NOMO-1 treated with dmso at 0.1 percent for 144 hours (cell line): ENCODE data around the gene ECEL1.
"Not testable (repeated sequence)": the region's sequence is repeated elsewhere in the genome, so short reads cannot be mapped to it uniquely, and the experiment has no call there.

Experiments
- DNase-seq: peaks from one replicate; lab custom pipeline; 2025; ENCODE audit not compliant: unreplicated experiment; lab: John Stamatoyannopoulos, UW

The ECEL1 gene

DNA sequence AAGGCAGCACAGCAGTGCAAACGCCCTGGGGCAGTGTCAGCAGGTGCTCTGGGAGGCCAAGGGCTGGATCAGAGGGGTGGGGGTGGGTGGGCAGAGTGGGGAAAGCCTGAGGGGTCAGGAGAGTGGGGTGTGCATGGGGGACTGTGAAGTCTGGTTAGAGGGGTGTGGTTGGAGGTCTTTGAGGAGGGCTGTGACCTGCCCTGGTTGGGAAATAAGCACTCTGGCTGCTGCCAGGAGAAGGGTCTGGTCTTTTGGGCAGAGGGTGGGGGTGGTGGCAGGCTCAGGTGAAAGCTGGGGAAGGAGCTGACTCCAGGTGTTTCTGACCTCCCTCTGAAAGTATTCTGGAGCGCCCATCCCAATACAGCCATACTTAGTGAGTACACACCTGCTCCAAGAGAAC lies 27.5 kb downstream of the ECEL1 start:
- no peak for DNase-seq

DNA sequence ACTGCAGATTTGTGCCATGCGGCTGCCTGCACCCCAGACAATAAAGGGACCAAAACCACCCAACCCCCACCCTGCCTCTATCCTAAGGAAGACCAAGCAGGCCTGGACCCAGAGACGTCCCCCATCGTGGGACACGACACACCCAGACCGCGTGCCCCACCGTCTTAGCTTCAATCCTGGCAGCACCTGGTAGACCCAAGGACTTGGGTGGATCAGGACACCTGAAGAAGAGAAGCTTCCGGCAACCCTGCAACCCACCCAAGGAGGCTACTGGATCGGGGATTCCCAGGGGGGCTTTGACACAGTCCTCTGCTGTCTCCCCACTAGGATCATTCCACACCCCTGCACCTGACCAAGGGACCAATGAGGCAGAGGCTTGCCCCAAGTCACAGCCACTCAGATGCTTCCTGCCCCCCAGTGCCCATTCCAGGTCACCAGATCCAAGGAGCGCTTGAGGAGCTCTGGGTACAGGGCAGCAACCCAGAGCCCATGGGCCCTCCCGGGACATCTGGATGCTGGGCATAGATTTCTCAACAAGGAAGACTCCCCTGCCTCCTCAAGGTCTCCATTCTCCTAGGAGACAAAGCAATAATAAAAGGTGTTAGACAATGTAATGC lies 28.1 kb downstream of the ECEL1 start:
- DNase-seq: no peak

DNA sequence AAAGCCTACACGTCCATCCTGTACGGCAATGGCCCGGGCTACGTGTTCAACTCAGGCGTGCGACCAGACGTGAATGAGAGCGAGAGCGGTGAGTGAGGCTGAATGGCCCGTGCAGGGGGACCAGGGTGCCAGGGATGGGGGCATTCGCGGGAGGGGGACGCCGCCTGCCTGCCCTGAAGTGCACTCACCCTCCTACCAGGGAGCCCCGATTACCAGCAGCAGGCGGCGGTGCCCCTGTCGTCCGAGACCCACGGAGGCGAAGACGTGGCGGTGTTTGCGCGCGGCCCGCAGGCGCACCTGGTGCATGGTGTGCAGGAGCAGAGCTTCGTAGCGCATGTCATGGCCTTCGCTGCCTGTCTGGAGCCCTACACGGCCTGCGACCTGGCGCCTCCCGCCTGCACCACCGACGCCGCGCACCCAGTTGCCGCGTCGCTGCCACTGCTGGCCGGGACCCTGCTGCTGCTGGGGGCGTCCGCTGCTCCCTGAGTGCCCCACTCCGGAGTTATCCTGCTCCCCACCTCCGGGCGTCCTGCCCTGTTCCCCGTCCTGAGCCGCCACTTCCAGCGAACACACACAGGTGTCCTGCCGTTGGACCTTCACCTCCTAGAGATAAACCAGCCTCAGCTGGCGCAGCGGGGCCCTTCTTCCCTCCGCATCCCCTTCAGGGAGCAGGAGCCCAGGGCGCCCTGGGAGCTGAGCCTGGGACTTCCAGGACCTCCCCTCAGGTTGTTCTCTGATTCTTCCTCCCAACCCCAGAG lies 28.8 kb downstream of the ECEL1 start:
- no peak for DNase-seq

DNA sequence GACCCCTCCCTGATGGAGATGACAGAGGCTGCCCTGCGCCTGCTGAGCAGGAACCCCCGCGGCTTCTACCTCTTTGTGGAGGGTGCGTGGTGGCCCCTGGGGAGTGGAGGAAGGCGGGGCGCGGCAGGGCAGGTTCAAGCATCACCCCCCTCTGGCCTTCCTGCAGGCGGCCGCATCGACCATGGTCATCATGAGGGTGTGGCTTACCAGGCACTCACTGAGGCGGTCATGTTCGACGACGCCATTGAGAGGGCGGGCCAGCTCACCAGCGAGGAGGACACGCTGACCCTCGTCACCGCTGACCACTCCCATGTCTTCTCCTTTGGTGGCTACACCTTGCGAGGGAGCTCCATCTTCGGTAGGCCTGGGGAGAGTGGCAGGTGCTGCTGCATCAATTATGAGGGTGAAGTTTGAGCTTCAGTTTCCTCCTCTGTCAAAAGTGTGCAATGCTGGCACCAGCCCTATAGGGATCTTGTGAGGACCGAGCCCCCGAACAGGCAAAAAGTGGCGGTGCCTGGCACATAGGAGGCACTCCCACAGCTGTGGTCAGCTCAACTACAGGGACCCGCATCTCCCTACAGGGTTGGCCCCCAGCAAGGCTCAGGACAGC lies 29.5 kb downstream of the ECEL1 start:
- no peak for DNase-seq

GRCh38 chr2:232457121-232458011 lies 30.3 kb downstream of the ECEL1 start:
- DNase-seq: no peak

GRCh38 chr2:232456296-232457120 lies 31.1 kb downstream of the ECEL1 start:
- no peak for DNase-seq

GRCh38 chr2:232455426-232456255 lies 32.0 kb downstream of the ECEL1 start, which contains the start of gene ALPI:
Gene ALPI, plus strand, starts transcription at chr2:232456153. Its CDS starts 47 bp downstream, at chr2:232456200.
- DNase-seq: no peak

DNA sequence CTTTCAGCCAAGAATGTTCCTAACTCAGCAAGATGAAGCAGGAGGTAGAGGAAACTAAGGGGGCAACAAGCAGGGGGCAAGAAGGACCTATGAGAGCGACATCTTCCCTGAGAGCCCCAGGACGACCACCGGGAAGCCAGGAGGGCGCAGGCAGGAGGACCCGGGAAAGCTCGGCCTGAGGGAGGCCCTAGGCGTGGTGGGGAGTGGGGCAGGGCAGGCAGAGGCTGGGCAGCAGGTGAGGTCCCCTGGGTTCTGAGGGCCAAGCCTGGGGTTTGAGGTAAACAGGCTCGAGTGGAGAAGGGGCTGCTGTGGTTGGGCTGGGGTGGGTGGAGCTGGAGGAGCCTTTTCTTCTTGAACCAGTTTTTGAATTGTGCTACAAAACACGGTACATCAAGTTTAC lies 33.0 kb downstream of the ECEL1 start:
- DNase-seq: no peak

- DNase-seq: not testable (repeated sequence)
Measured at GRCh38 chr2:232451645-232452044, 36.0 kb downstream of the ECEL1 start.

- no peak for DNase-seq
Measured at GRCh38 chr2:232449964-232450363, 37.7 kb downstream of the ECEL1 start.

DNA sequence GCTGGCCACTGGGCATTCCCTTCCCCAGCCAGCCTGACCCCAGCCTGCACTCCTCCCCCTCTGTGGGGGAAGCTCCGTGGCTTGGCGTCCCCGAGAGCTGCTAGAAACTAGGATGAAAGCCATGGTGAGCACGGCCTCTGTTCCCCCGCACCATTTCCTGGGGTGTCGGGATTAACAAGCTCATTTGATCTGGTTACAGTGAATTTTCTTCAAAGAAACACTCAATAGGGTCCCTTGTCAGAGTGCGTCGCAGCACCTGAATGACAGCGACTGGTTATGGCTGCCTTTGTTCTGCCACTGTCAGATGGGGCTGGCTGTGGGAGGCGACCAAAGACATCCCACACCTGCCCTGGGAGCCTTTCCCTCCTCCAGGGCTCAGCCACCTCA lies 39.3 kb downstream of the ECEL1 start:
- no peak for DNase-seq

GRCh38 chr2:232447638-232448303 lies 39.9 kb downstream of the ECEL1 start:
- DNase-seq: no peak

- no peak for DNase-seq
Measured at GRCh38 chr2:232447091-232447620, 40.5 kb downstream of the ECEL1 start.

DNA sequence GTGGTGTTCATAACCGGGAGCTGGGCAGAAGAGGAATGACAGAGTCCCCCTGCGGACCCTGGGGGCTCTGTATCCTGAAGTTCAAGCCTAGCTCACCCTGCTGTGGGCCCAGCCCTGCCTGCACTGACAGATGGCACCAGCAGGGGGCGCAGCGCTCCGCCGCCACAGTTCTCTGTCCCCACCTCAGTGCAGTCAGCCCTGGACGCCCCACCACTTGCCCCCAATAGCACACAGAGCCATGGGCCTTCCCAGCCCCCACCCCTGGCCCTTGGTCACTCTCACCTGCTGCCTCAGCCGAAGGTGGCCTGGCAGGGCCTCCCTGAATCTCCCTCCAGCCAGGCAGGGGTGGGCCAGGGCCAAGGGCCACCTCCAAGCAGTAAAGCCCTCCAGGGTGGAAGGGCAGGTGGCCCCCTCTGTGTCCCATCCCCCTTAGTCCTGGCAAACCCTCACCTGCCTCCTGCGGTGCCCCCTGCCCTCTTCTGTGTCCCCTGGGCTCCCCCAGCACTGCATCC lies 41.3 kb downstream of the ECEL1 start:
- DNase-seq: not testable (repeated sequence)

DNA sequence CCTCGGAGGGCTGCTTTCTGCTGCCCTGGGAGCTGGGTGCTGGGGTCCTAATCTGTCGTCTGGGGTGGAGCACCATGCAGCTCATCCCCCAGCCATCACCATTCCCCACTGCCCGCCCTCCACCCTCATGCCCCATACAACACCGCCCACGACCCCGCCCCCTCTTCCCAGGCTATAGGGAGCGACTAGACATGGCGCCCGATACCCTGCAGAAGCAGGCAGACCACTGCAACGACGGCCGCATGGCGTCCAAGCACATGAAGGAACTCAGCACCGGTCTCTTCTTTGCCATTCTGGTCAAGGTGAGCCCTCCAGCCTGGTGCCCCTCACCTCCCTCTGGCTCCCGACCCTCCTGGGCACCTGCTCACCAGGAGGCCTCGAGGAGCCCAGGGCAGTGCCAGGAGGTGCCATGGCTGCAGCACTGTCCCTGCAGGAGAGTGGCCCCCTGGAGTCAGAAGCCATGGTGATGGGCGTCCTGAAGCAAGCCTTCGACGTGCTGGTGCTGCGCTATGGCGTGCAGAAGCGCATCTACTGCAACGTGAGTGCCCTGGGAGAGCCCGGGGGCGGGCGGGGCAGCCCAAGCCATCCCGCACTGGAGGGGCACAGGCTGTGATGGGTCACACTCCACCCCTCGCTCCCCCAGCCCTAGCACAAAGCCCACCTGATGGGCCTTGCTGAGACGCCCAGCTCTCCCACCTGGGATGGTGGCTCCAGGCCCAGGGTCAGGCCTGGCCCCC lies 42.3 kb downstream of the ECEL1 start:
- DNase-seq: not testable (repeated sequence)

DNA sequence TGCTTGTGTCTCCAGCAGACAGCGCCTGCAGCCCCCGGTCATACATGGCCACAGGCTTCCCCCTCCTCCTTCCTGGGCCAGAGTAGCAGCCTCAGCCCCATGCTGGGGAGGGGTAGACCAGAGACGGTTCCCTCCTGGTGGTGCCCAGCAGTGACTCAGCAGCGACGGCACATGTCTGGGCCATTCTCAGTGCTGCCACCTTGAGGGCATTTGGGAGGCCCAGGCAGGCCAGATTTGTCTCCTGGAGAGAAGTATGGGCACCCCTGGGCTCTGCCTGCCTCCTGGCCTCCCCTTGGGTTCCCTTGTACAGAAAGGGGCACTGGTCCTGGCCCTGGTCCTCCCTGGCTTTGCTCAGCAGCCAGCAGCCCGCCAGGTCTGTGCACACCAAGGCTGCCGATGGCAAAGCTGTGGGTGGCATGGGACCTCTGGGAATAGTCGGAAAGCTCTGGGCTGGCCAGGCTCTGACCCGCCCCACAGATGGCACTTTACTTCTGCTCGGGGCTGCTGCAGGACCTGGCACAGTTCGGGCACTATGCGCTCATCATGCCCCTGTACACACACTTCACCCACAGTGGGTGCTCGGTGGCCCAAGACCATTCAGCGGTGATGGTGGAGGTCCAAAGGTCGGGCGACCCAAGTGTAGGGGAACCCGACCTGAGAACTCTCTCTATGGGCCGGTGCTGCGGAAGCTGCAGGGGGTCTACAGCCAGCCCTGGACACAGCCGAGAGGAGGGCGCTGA lies 43.1 kb downstream of the ECEL1 start:
- DNase-seq: peak; percentile 15
